HEK293 (cell line): ENCODE data around the gene PFN1.
A peak's percentile ranks its signal among the peaks of the same experiment; 100 is the strongest.

Source experiments
- BCL6B ChIP-seq: fragments of 450-650 bp; formaldehyde crosslinking; IDR thresholded peaks from 2 replicates; pipeline ENCODE4 v1.5.1; 2017; ENCODE audit warnings: missing biosample characterization, missing genetic modification characterization
- GLI2 ChIP-seq: fragments of 450-650 bp; formaldehyde crosslinking; IDR thresholded peaks from 2 replicates; pipeline ENCODE4; 2017; ENCODE audit warnings: missing biosample characterization, missing genetic modification characterization, low read depth, borderline replicate concordance
- HOXA7 ChIP-seq: sonication (generic); formaldehyde crosslinking; IDR thresholded peaks from 2 replicates; pipeline ENCODE4 v1.8.1; 2022; ENCODE audit warnings: missing genetic modification reagents, borderline replicate concordance
- MEIS1 ChIP-seq: sonication (generic); formaldehyde crosslinking; IDR thresholded peaks from 2 replicates; pipeline ENCODE4 v1.8.1; 2022; ENCODE audit warnings: missing genetic modification reagents, mild to moderate bottlenecking, borderline replicate concordance
- PRDM1 ChIP-seq: fragments of 450-650 bp; formaldehyde crosslinking; IDR thresholded peaks from 2 replicates; pipeline ENCODE4; 2016; ENCODE audit warnings: missing biosample characterization, missing genetic modification characterization
- PRDM10 ChIP-seq: fragments of 450-650 bp; formaldehyde crosslinking; IDR thresholded peaks from 2 replicates; pipeline ENCODE4 v1.5.1; 2016; ENCODE audit warnings: missing biosample characterization, missing genetic modification characterization
- RBAK ChIP-seq: fragments of 450-650 bp; formaldehyde crosslinking; IDR thresholded peaks from 2 replicates; pipeline ENCODE4 v1.5.1; 2016; ENCODE audit warnings: missing biosample characterization, missing genetic modification characterization
- SETDB1 ChIP-seq: IDR thresholded peaks from one replicate; pipeline ENCODE4 v1.6.1; 2017; ENCODE audit warnings: mild to moderate bottlenecking, low read length, moderate library complexity, mixed read lengths; ENCODE audit not compliant: insufficient read length
- ZBTB20 ChIP-seq: fragments of 450-650 bp; formaldehyde crosslinking; IDR thresholded peaks from 2 replicates; pipeline ENCODE4 v1.5.1; 2016; ENCODE audit warnings: missing biosample characterization, missing genetic modification characterization
- ZBTB21 ChIP-seq: fragments of 450-650 bp; formaldehyde crosslinking; IDR thresholded peaks from 2 replicates; pipeline ENCODE4 v1.5.1; 2017; ENCODE audit warnings: missing biosample characterization, missing genetic modification characterization
- ZEB2 ChIP-seq: fragments of 450-650 bp; formaldehyde crosslinking; IDR thresholded peaks from 2 replicates; pipeline ENCODE4 v1.5.1; 2016; ENCODE audit warnings: missing biosample characterization, missing genetic modification characterization
- ZNF138 ChIP-seq: fragments of 450-650 bp; formaldehyde crosslinking; IDR thresholded peaks from 2 replicates; pipeline ENCODE4 v1.5.1; 2016; ENCODE audit warnings: missing biosample characterization, missing genetic modification characterization, borderline replicate concordance
- ZNF16 ChIP-seq: fragments of 450-650 bp; formaldehyde crosslinking; IDR thresholded peaks from 2 replicates; pipeline ENCODE4 v1.5.1; 2016; ENCODE audit warnings: low read depth, missing biosample characterization, missing genetic modification characterization
- ZNF266 ChIP-seq: fragments of 450-650 bp; formaldehyde crosslinking; IDR thresholded peaks from 2 replicates; pipeline ENCODE4 v1.5.1; 2016; ENCODE audit warnings: missing biosample characterization, missing genetic modification characterization, low read depth
- ZNF280D ChIP-seq: fragments of 450-650 bp; formaldehyde crosslinking; IDR thresholded peaks from 2 replicates; pipeline ENCODE4 v1.5.1; 2016; ENCODE audit warnings: missing biosample characterization, missing genetic modification characterization
- ZNF341 ChIP-seq: fragments of 450-650 bp; formaldehyde crosslinking; IDR thresholded peaks from 2 replicates; pipeline ENCODE4; 2016; ENCODE audit warnings: low read depth, missing biosample characterization, missing genetic modification characterization
- ZNF391 ChIP-seq: fragments of 450-650 bp; formaldehyde crosslinking; IDR thresholded peaks from 2 replicates; pipeline ENCODE4 v1.5.1; 2016; ENCODE audit warnings: low read depth, missing biosample characterization, missing genetic modification characterization, borderline replicate concordance
- ZNF404 ChIP-seq: fragments of 450-650 bp; formaldehyde crosslinking; IDR thresholded peaks from 2 replicates; pipeline ENCODE4 v1.5.1; 2017; ENCODE audit warnings: missing biosample characterization, missing genetic modification characterization
- ZNF48 ChIP-seq: fragments of 450-650 bp; formaldehyde crosslinking; IDR thresholded peaks from 2 replicates; pipeline ENCODE4 v1.5.1; 2016; ENCODE audit warnings: missing biosample characterization, missing genetic modification characterization
- ZNF549 ChIP-seq: fragments of 450-650 bp; IDR thresholded peaks from 2 replicates; pipeline ENCODE4 v1.5.1; 2018; ENCODE audit warnings: missing biosample characterization, missing genetic modification characterization, mild to moderate bottlenecking, inconsistent platforms, moderate library complexity
- ZNF555 ChIP-seq: fragments of 450-650 bp; formaldehyde crosslinking; conservative IDR thresholded peaks from 2 replicates; pipeline ENCODE4 v1.5.1; 2017; ENCODE audit warnings: missing biosample characterization, mild to moderate bottlenecking, missing genetic modification characterization, inconsistent platforms
- ZNF560 ChIP-seq: fragments of 450-650 bp; formaldehyde crosslinking; IDR thresholded peaks from 2 replicates; pipeline ENCODE4 v1.5.1; 2017; ENCODE audit warnings: missing biosample characterization, missing genetic modification characterization, borderline replicate concordance
- ZNF610 ChIP-seq: fragments of 450-650 bp; formaldehyde crosslinking; IDR thresholded peaks from 2 replicates; pipeline ENCODE4 v1.5.1; 2016; ENCODE audit warnings: missing biosample characterization, missing genetic modification characterization, borderline replicate concordance
- ZNF621 ChIP-seq: fragments of 450-650 bp; formaldehyde crosslinking; IDR thresholded peaks from 2 replicates; pipeline ENCODE4 v1.5.1; 2017; ENCODE audit warnings: missing biosample characterization, missing genetic modification characterization
- ZNF624 ChIP-seq: fragments of 450-650 bp; formaldehyde crosslinking; IDR thresholded peaks from 2 replicates; pipeline ENCODE4 v1.5.1; 2017; ENCODE audit warnings: missing biosample characterization, missing genetic modification characterization
- ZNF654 ChIP-seq: fragments of 450-650 bp; formaldehyde crosslinking; IDR thresholded peaks from 2 replicates; pipeline ENCODE4 v1.5.1; 2016; ENCODE audit warnings: low read depth, missing biosample characterization, missing genetic modification characterization
- ZNF785 ChIP-seq: fragments of 450-650 bp; formaldehyde crosslinking; IDR thresholded peaks from 2 replicates; pipeline ENCODE4 v1.5.1; 2016; ENCODE audit warnings: missing biosample characterization, missing genetic modification characterization
- ZNF792 ChIP-seq: fragments of 450-650 bp; formaldehyde crosslinking; IDR thresholded peaks from 2 replicates; pipeline ENCODE4 v1.5.1; 2016; ENCODE audit warnings: missing biosample characterization, missing genetic modification characterization
- ZNF837 ChIP-seq: fragments of 450-650 bp; formaldehyde crosslinking; IDR thresholded peaks from 2 replicates; pipeline ENCODE4 v1.5.1; 2016; ENCODE audit warnings: missing biosample characterization, missing genetic modification characterization
- TF ChIP-seq, protein P1 (sequence below): fragments of 450-650 bp; formaldehyde crosslinking; IDR thresholded peaks from 2 replicates; pipeline ENCODE4 v1.5.1; 2017; ENCODE audit warnings: missing biosample characterization, mild to moderate bottlenecking, missing genetic modification characterization, moderate library complexity

PFN1 gene

GRCh38 chr17:4986951-4987766, 38.8 kb upstream of the PFN1 start, which contains the start of gene CAMTA2 (continued):
- TF ChIP-seq RBAK (tag by site-specific recombination) (no peak), ZEB2 (tag by site-specific recombination) (peak; percentile 93), ZNF792 (tag by site-specific recombination) (no peak), SETDB1 (no peak), HOXA7 (CRISPR knock-in tag) (no peak), ZNF555 (no peak), ZNF280D (tag by site-specific recombination) (no peak), ZNF610 (tag by site-specific recombination) (peak; percentile 77; the same call in 1 of the 2 replicates), ZNF624 (tag by site-specific recombination) (no peak), ZNF404 (tag by site-specific recombination) (no peak), ZNF560 (tag by site-specific recombination) (no peak), ZNF621 (tag by site-specific recombination) (no peak), ZNF785 (tag by site-specific recombination) (peak; percentile 71; the same call in 1 of the 2 replicates), ZNF138 (tag by site-specific recombination) (no peak), ZNF341 (peak; percentile 100), BCL6B (no peak), ZNF266 (tag by site-specific recombination) (0 out of 2 replicates have a peak, but pooled peaks have one; percentile 9), PRDM1 (tag by site-specific recombination) (no peak), MEIS1 (CRISPR knock-in tag) (no peak), GLI2 (tag by site-specific recombination) (no peak), ZNF48 (no peak), ZNF549 (no peak), PRDM10 (tag by site-specific recombination) (peak; percentile 77), ZBTB21 (tag by site-specific recombination) (peak; percentile 79), ZNF654 (no peak), ZBTB20 (tag by site-specific recombination) (peak; percentile 91), ZNF391 (peak; percentile 60; the same call in 1 of the 2 replicates), ZNF16 (tag by site-specific recombination) (no peak), ZNF837 (tag by site-specific recombination) (no peak)
- TF ChIP-seq, protein P1, sequence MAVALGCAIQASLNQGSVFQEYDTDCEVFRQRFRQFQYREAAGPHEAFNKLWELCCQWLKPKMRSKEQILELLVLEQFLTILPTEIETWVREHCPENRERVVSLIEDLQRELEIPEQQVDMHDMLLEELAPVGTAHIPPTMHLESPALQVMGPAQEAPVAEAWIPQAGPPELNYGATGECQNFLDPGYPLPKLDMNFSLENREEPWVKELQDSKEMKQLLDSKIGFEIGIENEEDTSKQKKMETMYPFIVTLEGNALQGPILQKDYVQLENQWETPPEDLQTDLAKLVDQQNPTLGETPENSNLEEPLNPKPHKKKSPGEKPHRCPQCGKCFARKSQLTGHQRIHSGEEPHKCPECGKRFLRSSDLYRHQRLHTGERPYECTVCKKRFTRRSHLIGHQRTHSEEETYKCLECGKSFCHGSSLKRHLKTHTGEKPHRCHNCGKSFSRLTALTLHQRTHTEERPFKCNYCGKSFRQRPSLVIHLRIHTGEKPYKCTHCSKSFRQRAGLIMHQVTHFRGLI (tag by site-specific recombination) = no peak
